SK-N-SH treated with all-trans-retinoic acid at 6 μM for 48 hours (cell line): ENCODE results near the gene CHST8.

Source experiments
- ATAC-seq: fragments of 200-7000 bp; cut with Tn5 transposase; 3 replicates; pipeline ENCODE4 v1.9.1; 2020; ENCODE audit warnings: mild to moderate bottlenecking, moderate library complexity
- ARNTL ChIP-seq: fragments of 450-650 bp; formaldehyde crosslinking; IDR thresholded peaks from 2 replicates; pipeline ENCODE4 v1.5.0; 2020; ENCODE audit warnings: low read depth, mild to moderate bottlenecking, moderate library complexity, borderline replicate concordance
- BACH2 ChIP-seq: fragments of 250-450 bp; sonication (Bioruptor Pico); IDR thresholded peaks from 2 replicates; pipeline ENCODE4 v1.9.0; 2021; ENCODE audit warnings: mild to moderate bottlenecking, borderline replicate concordance
- CSDC2 ChIP-seq: fragments of 250-450 bp; sonication (Bioruptor Pico); IDR thresholded peaks from 2 replicates; pipeline ENCODE4 v1.5.0; 2020; ENCODE audit warnings: mild to moderate bottlenecking, moderate library complexity
- ESRRG ChIP-seq: fragments of 250-450 bp; sonication (Bioruptor Pico); IDR thresholded peaks from 2 replicates; pipeline ENCODE4 v1.6.1; 2021; ENCODE audit warnings: mild to moderate bottlenecking
- GLIS3 ChIP-seq: fragments of 250-450 bp; sonication (Bioruptor Pico); IDR thresholded peaks from 2 replicates; pipeline ENCODE4 v1.5.0; 2020; ENCODE audit warnings: mild to moderate bottlenecking, moderate library complexity
- OSR1 ChIP-seq: fragments of 250-450 bp; sonication (Bioruptor Pico); IDR thresholded peaks from 2 replicates; pipeline ENCODE4 v1.8.0; 2022; ENCODE audit warnings: moderate library complexity, mild to moderate bottlenecking, inconsistent platforms
- PPARA ChIP-seq: fragments of 250-450 bp; sonication (Bioruptor Pico); IDR thresholded peaks from 2 replicates; pipeline ENCODE4 v1.5.0; 2020; ENCODE audit warnings: mild to moderate bottlenecking, borderline replicate concordance
- RARB ChIP-seq: fragments of 250-450 bp; sonication (Bioruptor Pico); IDR thresholded peaks from 2 replicates; pipeline ENCODE4 v1.8.0; 2021; ENCODE audit warnings: mild to moderate bottlenecking, moderate library complexity
- TOX ChIP-seq: fragments of 250-450 bp; sonication (Bioruptor Pico); IDR thresholded peaks from 2 replicates; pipeline ENCODE4 v1.8.0; 2021; ENCODE audit warnings: mild to moderate bottlenecking, moderate library complexity, borderline replicate concordance
- ZC3H10 ChIP-seq: fragments of 250-450 bp; sonication (Bioruptor Pico); IDR thresholded peaks from 2 replicates; pipeline ENCODE4 v1.5.1; 2021; ENCODE audit warnings: mild to moderate bottlenecking, moderate library complexity
- ZFP3 ChIP-seq: fragments of 250-450 bp; sonication (Bioruptor Pico); IDR thresholded peaks from 2 replicates; pipeline ENCODE4 v1.5.0; 2020; ENCODE audit warnings: mild to moderate bottlenecking, moderate library complexity
- ZFP30 ChIP-seq: fragments of 450-650 bp; formaldehyde crosslinking; IDR thresholded peaks from 2 replicates; pipeline ENCODE4 v1.5.0; 2022; ENCODE audit warnings: mild to moderate bottlenecking, moderate library complexity
- ZNF565 ChIP-seq: fragments of 450-650 bp; formaldehyde crosslinking; conservative IDR thresholded peaks from 2 replicates; pipeline ENCODE4 v1.5.0; 2020; ENCODE audit warnings: low read depth, mild to moderate bottlenecking, moderate library complexity
- ZNF70 ChIP-seq: fragments of 450-650 bp; formaldehyde crosslinking; IDR thresholded peaks from 2 replicates; pipeline ENCODE4 v1.5.0; 2020; ENCODE audit warnings: mild to moderate bottlenecking, moderate library complexity
- ZNF8 ChIP-seq: fragments of 450-650 bp; formaldehyde crosslinking; IDR thresholded peaks from 2 replicates; pipeline ENCODE4 v1.5.0; 2020; ENCODE audit warnings: mild to moderate bottlenecking, moderate library complexity
- TF ChIP-seq, protein P1 (sequence below): fragments of 250-450 bp; sonication (Bioruptor Pico); IDR thresholded peaks from 2 replicates; pipeline ENCODE4 v1.5.1; 2020; ENCODE audit warnings: low read depth, mild to moderate bottlenecking, moderate library complexity
- TF ChIP-seq, protein P2 (sequence below): fragments of 250-450 bp; sonication (Bioruptor Pico); IDR thresholded peaks from 2 replicates; pipeline ENCODE4 v1.8.0; 2020; ENCODE audit warnings: mild to moderate bottlenecking, moderate library complexity, borderline replicate concordance
- TF ChIP-seq, protein P3 (sequence below): fragments of 250-450 bp; sonication (Bioruptor Pico); IDR thresholded peaks from 2 replicates; pipeline ENCODE4 v1.8.0; 2021; ENCODE audit warnings: low read depth, mild to moderate bottlenecking, moderate library complexity, borderline replicate concordance
- TF ChIP-seq, protein P4 (sequence below): fragments of 250-450 bp; sonication (Bioruptor Pico); IDR thresholded peaks from 2 replicates; pipeline ENCODE4 v1.5.0; 2020; ENCODE audit warnings: mild to moderate bottlenecking, moderate library complexity

The CHST8 gene

DNA sequence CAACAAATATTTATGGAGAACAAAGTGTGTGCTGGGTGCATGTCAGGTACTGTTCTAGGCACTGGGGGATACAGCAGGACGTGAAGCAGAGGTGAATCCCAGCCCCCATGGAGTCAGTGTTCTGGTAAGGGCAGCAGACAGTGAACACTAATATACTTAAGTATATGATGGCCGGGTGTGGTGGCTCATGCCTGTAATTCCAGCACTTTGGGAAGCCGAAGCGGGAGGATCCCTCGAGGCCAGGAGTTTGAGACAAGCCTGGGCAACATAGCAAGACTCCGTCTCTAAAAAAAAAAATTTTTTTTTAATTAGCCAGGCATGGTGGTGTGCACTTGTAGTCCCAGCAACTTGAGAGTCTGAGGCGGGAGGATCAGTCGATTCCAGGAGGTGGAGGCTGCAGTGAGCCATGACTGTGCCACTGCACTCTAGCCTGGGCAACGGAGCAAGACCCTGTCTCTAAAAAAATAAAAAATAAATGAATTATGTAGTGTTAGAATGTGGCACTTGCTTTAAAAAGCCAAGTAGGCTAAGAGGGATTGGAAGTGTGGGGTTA lies 22.6 kb downstream of the CHST8 start:
- no peak for ATAC-seq
- TF ChIP-seq PPARA (CRISPR knock-in tag) (no peak), TOX (CRISPR knock-in tag) (no peak), ARNTL (CRISPR knock-in tag) (no peak), ZFP3 (CRISPR knock-in tag) (no peak), CSDC2 (no peak), OSR1 (no peak), ZNF8 (CRISPR knock-in tag) (no peak), BACH2 (CRISPR knock-in tag) (no peak), ZNF565 (CRISPR knock-in tag) (no peak)
- TF ChIP-seq, protein P1, sequence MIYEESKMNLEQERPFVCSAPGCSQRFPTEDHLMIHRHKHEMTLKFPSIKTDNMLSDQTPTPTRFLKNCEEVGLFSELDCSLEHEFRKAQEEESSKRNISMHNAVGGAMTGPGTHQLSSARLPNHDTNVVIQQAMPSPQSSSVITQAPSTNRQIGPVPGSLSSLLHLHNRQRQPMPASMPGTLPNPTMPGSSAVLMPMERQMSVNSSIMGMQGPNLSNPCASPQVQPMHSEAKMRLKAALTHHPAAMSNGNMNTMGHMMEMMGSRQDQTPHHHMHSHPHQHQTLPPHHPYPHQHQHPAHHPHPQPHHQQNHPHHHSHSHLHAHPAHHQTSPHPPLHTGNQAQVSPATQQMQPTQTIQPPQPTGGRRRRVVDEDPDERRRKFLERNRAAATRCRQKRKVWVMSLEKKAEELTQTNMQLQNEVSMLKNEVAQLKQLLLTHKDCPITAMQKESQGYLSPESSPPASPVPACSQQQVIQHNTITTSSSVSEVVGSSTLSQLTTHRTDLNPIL (CRISPR knock-in tag) = no peak
- TF ChIP-seq, protein P2, sequence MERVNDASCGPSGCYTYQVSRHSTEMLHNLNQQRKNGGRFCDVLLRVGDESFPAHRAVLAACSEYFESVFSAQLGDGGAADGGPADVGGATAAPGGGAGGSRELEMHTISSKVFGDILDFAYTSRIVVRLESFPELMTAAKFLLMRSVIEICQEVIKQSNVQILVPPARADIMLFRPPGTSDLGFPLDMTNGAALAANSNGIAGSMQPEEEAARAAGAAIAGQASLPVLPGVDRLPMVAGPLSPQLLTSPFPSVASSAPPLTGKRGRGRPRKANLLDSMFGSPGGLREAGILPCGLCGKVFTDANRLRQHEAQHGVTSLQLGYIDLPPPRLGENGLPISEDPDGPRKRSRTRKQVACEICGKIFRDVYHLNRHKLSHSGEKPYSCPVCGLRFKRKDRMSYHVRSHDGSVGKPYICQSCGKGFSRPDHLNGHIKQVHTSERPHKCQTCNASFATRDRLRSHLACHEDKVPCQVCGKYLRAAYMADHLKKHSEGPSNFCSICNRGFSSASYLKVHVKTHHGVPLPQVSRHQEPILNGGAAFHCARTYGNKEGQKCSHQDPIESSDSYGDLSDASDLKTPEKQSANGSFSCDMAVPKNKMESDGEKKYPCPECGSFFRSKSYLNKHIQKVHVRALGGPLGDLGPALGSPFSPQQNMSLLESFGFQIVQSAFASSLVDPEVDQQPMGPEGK (CRISPR knock-in tag) = no peak

DNA sequence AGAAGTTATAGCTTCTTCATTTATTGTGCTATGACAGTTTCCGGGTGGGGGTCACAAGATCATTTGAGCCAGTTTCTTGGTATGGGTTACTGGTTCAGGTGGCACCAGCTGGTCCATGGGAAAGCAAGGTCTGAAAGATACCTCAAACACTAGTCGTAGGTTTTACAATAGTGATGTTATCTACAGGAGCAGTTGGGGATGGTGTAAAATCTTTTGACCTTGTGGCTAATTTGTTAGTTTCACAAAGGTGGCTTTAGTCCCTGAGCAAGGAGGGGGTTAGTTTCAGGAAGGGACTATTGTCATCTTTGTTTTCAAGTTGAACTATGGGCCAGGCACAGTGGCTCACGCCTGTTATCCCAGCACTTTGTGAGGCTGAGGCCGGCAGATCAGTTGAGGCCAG lies 24.6 kb downstream of the CHST8 start:
- no peak for ATAC-seq
- TF ChIP-seq CSDC2 (no peak), ZNF565 (CRISPR knock-in tag) (no peak), ZNF70 (CRISPR knock-in tag) (no peak), TOX (CRISPR knock-in tag) (no peak), ZFP3 (CRISPR knock-in tag) (no peak), BACH2 (CRISPR knock-in tag) (no peak), ZFP30 (no peak), ESRRG (no peak), ZC3H10 (CRISPR knock-in tag) (no peak), PPARA (CRISPR knock-in tag) (no peak), RARB (CRISPR knock-in tag) (no peak), GLIS3 (CRISPR knock-in tag) (no peak)
- TF ChIP-seq, protein P2 (CRISPR knock-in tag) = no peak
- TF ChIP-seq, protein P1 (CRISPR knock-in tag) = no peak
- TF ChIP-seq, protein P3, sequence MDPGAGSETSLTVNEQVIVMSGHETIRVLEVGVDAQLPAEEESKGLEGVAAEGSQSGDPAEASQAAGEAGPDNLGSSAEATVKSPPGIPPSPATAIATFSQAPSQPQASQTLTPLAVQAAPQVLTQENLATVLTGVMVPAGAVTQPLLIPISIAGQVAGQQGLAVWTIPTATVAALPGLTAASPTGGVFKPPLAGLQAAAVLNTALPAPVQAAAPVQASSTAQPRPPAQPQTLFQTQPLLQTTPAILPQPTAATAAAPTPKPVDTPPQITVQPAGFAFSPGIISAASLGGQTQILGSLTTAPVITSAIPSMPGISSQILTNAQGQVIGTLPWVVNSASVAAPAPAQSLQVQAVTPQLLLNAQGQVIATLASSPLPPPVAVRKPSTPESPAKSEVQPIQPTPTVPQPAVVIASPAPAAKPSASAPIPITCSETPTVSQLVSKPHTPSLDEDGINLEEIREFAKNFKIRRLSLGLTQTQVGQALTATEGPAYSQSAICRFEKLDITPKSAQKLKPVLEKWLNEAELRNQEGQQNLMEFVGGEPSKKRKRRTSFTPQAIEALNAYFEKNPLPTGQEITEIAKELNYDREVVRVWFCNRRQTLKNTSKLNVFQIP (CRISPR knock-in tag) = no peak
- TF ChIP-seq, protein P4, sequence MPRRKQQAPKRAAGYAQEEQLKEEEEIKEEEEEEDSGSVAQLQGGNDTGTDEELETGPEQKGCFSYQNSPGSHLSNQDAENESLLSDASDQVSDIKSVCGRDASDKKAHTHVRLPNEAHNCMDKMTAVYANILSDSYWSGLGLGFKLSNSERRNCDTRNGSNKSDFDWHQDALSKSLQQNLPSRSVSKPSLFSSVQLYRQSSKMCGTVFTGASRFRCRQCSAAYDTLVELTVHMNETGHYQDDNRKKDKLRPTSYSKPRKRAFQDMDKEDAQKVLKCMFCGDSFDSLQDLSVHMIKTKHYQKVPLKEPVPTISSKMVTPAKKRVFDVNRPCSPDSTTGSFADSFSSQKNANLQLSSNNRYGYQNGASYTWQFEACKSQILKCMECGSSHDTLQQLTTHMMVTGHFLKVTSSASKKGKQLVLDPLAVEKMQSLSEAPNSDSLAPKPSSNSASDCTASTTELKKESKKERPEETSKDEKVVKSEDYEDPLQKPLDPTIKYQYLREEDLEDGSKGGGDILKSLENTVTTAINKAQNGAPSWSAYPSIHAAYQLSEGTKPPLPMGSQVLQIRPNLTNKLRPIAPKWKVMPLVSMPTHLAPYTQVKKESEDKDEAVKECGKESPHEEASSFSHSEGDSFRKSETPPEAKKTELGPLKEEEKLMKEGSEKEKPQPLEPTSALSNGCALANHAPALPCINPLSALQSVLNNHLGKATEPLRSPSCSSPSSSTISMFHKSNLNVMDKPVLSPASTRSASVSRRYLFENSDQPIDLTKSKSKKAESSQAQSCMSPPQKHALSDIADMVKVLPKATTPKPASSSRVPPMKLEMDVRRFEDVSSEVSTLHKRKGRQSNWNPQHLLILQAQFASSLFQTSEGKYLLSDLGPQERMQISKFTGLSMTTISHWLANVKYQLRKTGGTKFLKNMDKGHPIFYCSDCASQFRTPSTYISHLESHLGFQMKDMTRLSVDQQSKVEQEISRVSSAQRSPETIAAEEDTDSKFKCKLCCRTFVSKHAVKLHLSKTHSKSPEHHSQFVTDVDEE = no peak
